Measurements from ENCODE around the gene H2BW1.
"Not testable (repeated sequence)": the region's sequence is repeated elsewhere in the genome, so short reads cannot be mapped to it uniquely, and the experiment has no call there.

Gene H2BW1, protein sequence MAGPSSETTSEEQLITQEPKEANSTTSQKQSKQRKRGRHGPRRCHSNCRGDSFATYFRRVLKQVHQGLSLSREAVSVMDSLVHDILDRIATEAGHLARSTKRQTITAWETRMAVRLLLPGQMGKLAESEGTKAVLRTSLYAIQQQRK

DNA sequence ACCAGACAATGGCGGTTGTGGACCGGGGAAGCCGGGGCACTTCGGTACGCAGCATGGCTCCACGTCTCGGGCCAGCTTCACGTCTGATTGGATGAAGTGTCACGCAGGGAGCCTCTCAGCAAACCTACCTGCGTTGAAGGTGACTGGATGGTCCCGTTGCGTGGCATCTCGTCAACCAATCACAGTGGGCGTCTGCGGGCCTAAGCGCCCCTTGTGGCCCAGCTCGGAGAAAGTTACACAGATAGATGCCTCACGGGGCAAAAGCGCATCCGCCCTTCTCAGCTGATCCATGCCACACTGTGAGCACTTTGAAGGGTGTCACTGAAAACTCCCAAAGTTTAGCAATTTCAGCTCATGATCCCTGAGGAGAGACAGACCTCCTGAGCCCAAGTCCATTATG, at the start of gene H2BW1:
H2BW1 (minus strand) TSS at position 103 of the 400 bp plus-strand sequence. CDS start 132 bp downstream, outside the sequence.
- DNase-seq: no peak

DNA sequence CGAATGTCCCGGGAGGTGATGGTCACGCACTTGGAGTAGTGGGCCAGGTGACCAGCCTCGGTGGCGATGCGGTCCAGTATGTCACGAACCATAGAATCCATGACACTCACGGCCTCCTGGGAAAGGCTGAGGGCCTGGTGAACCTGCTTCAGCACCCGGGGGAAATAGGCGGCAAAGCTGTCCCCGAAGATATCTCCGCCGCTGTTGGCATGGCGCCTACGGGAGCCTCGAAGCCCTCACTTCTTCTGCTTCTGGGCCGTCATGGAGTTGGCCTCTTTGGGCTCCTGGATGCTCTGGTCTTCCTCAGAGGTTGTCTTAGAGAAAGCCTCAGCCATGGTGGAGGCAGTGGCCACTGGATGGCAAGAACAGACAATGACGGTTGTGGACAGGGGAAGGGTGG, 49.1 kb upstream of the H2BW1 start:
- not testable (repeated sequence) for DNase-seq

- not testable (repeated sequence) for DNase-seq
Observed at GRCh38 chrX:104054956-104055355, 41.4 kb upstream of the H2BW1 start.

DNA sequence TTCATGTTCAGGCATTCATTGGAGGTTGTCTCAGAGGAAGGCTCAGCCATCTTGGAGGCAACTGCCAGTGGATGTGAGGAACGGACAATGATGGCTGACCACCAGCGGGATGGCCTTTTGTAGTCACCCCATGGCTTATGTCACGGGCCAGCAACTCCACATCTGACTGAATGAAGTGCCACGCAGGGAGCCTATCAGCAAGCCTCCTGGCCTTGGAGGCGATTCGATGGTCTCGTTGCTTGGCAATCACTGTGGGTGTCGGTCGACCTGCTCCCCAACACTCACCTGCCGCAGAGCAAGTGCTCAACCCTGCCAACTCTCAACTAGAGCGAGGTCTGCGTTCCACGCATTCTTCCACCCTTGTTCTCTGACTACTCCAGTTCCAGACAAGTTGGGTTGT, 33.7 kb upstream of the H2BW1 start:
- no peak for DNase-seq

GRCh38 chrX:104045642-104046041, 32.1 kb upstream of the H2BW1 start:
- no peak for DNase-seq

- no peak for DNase-seq
Observed at GRCh38 chrX:104041003-104041402, 27.5 kb upstream of the H2BW1 start.

GRCh38 chrX:104039689-104040505, 26.4 kb upstream of the H2BW1 start, which contains the start of gene H2BW2:
TSS of gene H2BW2 (plus strand) at chrX:104039956. CDS start at chrX:104039995, 39 bp downstream.
- DNase-seq: no peak

- no peak for DNase-seq
Observed at GRCh38 chrX:104018126-104018525, 4.6 kb upstream of the H2BW1 start.

- DNase-seq: not testable (repeated sequence)
Observed at GRCh38 chrX:104015576-104015975, 2.1 kb upstream of the H2BW1 start.

DNA sequence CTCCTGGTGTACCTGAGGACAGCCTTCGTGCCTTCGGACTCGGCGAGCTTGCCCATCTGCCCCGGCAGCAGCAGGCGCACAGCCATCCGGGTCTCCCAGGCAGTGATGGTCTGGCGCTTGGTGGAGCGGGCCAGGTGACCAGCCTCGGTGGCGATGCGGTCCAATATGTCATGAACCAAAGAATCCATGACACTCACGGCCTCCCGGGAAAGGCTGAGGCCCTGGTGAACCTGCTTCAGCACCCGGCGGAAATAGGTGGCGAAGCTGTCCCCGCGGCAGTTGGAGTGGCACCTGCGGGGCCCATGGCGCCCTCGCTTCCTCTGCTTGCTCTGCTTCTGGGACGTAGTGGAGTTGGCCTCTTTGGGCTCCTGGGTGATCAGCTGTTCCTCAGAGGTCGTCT, 350 bp downstream of the H2BW1 start:
- DNase-seq: no peak

DNA sequence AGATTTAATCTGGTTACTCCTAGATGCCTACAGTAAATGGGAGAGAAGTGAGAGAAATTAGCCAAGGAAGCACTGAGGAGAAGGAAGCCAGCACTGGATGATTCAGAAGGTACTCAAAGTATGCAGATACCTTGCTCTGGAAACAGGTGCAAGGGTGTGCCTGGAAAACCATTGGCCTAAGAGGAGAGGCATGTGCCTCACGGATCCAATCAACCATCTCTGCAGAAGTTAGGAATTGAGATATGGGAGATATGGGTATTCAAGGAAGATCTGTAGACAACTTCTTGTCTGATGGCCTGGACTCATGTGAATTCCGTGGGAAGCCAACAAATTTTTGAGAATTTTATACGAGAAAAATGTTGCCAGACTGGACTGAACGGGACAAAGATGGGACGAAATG, 4.7 kb downstream of the H2BW1 start:
- no peak for DNase-seq

DNA sequence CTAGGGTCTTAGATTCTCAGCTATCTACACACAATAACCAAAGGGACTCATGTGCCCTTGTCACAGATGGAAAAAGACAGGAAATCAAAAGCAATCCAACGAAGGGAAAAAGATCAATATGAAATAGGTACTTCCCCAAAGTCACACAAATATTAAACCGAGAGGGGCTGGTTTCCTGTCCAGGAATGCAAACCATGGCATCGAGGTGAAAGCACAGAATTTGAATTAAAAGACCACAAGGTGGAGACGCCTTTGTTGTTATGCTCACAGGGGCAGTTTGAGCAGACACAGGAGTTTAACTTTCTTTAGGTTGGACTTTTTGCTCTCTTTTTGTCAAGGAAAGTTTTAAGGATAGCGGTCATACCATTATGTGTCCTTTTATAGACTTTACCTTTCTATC, 14.3 kb downstream of the H2BW1 start:
- no peak for DNase-seq

- not testable (repeated sequence) for DNase-seq
Observed at GRCh38 chrX:103983508-103983907, 30.0 kb downstream of the H2BW1 start.

- DNase-seq: not testable (repeated sequence)
Observed at GRCh38 chrX:103962411-103963278, 50.9 kb downstream of the H2BW1 start, which contains the start of gene TMSB15B. TSS of gene TMSB15B (plus strand) at chrX:103962627.
